Measurements from ENCODE around the gene GGN. TPM values are rescaled to one million over a fixed set of nuclear protein-coding genes. Genes with fewer than 3 reads are reported as not detected.

GGN gene
- total and polyA plus RNA-seq, 3 donors from 2014 or later, result 43.7 to 196 (median 80.2) TPM

GRCh38 chr19:38400361-38400760 is 12.5 kb upstream of the GGN start:
- WGBS, 2 donors, result 65 to 66% methylated on average over 5 of the region's 5 CpGs
- TF ChIP-seq POLR2A (IDR thresholded peaks at IDR 0.05) (no peak), CTCF (IDR thresholded peaks at IDR 0.05) (no peak)
- no peak for DNase-seq
- H3K9me3 ChIP-seq, result no peaks in the 10 kb centered on the region
- intact Hi-C loops (cut with DNase I; ENCODE audit: low total_unique reads), result loop anchor here (10.0 kb wide), 1 partner anchor 214 kb away; the partner anchor contains the start of genes EIF3K and MAP4K1
- no peaks in the 10 kb centered on the region for H3K4me1 ChIP-seq
- no peaks in the 10 kb centered on the region for H3K27me3 ChIP-seq
- no peak overlapping the region for H3K27ac ChIP-seq
- no peaks in the 10 kb centered on the region for H3K36me3 ChIP-seq (ENCODE audit: low read depth, missing control alignments)
- H3K4me3 ChIP-seq, result no peak overlapping the region

- DNase-seq, result no peak
- H3K4me3 ChIP-seq, result no peak overlapping the region
- H3K4me1 ChIP-seq, result no peaks in the 10 kb centered on the region
- no peak overlapping the region for H3K27ac ChIP-seq
- WGBS, 2 donors, result 73 to 82% methylated on average over 1 of the region's 1 CpG
- H3K9me3 ChIP-seq, result no peaks in the 10 kb centered on the region
- no peaks in the 10 kb centered on the region for H3K36me3 ChIP-seq (ENCODE audit: low read depth, missing control alignments)
- TF ChIP-seq POLR2A (IDR thresholded peaks at IDR 0.05) (no peak), CTCF (IDR thresholded peaks at IDR 0.05) (no peak)
- intact Hi-C loops (cut with DNase I; ENCODE audit: low total_unique reads), result no loop called here
- no peaks in the 10 kb centered on the region for H3K27me3 ChIP-seq
Measured at GRCh38 chr19:38399537-38399936, 11.7 kb upstream of the GGN start.

- Histone ChIP-seq H3K27ac (no peak overlapping the region), H3K4me1 (no peaks in the 10 kb centered on the region), H3K4me3 (no peak overlapping the region), H3K9me3 (no peaks in the 10 kb centered on the region), H3K36me3 (ENCODE audit: low read depth, missing control alignments) (no peaks in the 10 kb centered on the region), H3K27me3 (no peaks in the 10 kb centered on the region)
- TF ChIP-seq POLR2A (IDR thresholded peaks at IDR 0.05) (no peak), CTCF (IDR thresholded peaks at IDR 0.05) (no peak)
- no peak for DNase-seq
- intact Hi-C loops (cut with DNase I; ENCODE audit: low total_unique reads), result no loop called here
- 52 to 54% methylated on average over 9 of the region's 9 CpGs for WGBS, 2 donors
Measured at GRCh38 chr19:38399081-38399480, 11.2 kb upstream of the GGN start.

- no peaks in the 10 kb centered on the region for H3K27me3 ChIP-seq
- DNase-seq, result no peak
- intact Hi-C loops (cut with DNase I; ENCODE audit: low total_unique reads), result no loop called here
Measured at GRCh38 chr19:38395381-38396114, 7.7 kb upstream of the GGN start.

More at GRCh38 chr19:38395381-38396114, 7.7 kb upstream of the GGN start:
- TF ChIP-seq CTCF (IDR thresholded peaks at IDR 0.05) (no peak), POLR2A (IDR thresholded peaks at IDR 0.05) (no peak)
- 11 to 19% methylated on average over 12 to 43 of the region's 86 CpGs for WGBS, 2 donors
- no peaks in the 10 kb centered on the region for H3K36me3 ChIP-seq (ENCODE audit: low read depth, missing control alignments)
- H3K9me3 ChIP-seq, result no peaks in the 10 kb centered on the region
- H3K4me1 ChIP-seq, result no peaks in the 10 kb centered on the region
- H3K4me3 ChIP-seq, result peak overlapping the region; percentile 20 to 29
- no peak overlapping the region for H3K27ac ChIP-seq

Measured in testis (tissue), 3 donors.